GM21515 (cell line): ENCODE data around the gene INO80.

Experiments
- ATAC-seq: cut with Tn5 transposase; IDR thresholded peaks from one replicate; pipeline ENCODE4 v1.9.1; 2021; ENCODE audit not compliant: unreplicated experiment

The INO80 gene

DNA sequence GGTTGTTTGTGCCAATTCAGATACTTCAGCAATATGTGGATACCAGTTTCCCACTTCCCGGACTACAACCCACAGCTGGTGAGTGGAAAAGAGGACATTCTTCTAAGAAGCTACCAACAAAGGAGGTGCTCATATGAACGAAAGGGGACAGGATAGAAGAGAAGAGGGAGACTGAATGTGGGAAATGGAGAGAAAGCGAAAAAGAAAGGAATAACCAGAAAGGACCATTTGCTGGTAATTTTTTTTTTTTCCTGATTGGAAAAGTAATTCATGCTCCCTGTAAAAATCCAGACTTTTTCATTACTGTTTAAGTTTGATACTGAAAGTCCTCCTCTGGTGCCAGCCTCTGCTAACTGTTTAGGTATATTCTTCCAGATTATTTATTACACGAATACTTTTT, 164.3 kb downstream of the INO80 start:
- no peak for ATAC-seq

DNA sequence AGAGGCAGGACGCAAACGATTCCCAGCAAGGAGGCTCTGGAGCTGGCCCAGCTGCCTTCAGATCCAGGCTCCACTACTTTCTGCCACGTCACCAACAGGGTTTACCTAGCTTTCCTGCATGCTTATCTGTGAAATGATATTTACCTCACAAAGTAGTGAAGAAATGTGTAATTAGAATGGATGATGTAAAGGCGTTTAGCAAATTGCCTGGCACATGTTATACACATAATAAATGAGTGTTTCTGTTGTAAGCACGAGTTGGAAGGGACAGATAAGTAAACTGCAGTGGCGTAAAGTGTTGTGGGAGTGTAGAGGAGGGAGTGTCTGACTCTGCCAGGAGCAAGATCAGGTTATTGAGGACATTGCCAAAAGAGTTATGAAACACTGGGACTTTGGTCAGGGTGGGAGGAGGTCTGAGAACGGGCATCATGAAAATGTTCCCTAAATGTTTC, 166.3 kb downstream of the INO80 start:
- ATAC-seq, result no peak

DNA sequence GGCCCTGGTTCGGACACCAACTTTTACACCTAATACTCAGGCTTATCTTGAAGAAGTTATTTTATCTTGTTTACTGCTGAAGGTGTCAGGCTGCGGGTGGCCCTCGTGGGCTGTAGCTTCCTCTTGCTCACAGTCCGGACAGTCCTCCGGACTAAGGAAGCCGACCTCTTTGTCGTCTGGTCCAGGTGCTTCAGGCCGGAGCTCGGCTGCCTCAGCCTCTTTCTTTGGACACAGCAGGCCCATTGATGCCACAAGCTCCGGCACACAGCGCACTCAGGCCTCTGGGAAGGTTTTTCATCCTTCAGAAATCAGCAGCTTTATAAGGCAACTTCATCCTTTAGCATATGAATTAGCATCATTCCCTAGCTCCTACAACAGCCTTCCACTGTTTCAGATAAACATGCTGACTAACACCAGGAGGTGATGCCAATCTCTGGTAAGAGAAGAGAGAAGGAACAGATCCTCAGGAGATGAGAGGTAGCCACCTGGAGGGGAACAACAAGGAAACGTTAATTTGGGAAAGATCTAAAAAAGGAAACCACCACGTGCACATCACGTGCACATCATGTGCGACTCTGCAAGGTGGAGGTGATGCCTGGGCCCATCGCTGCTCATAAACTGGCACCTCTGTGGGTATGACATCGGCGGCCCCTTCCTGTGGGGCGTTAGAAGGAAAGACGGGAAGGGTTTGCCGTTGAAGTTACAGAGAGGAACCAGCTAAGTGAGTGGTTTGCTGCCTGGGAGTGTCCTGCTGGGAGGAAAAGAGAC, 167.2 kb downstream of the INO80 start:
- no peak for ATAC-seq

DNA sequence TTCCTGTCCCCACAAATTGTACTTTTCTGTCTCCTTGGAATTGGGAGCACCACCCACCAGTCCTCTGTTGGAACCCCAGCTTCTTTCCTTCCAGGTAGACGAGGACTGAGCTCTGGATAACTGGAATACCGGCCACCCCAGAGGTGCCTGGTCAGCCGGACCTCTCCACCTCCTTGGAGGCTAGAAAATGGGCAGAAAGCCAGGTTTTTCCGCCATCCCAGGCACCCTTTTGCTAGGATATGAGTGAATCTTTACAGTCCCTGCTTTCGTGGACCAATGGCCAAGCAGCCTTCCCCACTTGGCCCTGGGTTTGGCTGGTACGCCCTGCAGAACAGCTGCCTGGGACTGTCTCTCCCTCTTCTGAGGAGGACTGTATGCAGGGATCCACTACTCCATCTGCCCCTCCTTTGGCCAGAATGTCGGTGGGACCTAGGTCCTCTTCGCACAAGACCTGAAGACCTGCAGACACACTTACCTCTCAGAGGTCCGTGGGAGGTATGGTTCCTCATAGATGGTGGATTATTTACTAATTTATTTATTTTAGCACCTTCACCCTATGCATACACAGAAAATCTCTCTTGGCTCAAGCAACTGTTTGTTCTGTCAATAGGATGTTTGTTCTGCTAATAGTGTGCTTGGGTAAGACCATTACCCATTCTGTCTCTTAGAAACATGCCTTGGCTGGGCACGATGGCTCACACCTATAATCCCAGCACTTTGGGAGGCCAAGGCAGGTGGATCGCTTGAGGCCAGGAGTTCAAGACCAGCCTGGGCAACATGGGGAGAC, 171.4 kb downstream of the INO80 start:
- ATAC-seq, result no peak

DNA sequence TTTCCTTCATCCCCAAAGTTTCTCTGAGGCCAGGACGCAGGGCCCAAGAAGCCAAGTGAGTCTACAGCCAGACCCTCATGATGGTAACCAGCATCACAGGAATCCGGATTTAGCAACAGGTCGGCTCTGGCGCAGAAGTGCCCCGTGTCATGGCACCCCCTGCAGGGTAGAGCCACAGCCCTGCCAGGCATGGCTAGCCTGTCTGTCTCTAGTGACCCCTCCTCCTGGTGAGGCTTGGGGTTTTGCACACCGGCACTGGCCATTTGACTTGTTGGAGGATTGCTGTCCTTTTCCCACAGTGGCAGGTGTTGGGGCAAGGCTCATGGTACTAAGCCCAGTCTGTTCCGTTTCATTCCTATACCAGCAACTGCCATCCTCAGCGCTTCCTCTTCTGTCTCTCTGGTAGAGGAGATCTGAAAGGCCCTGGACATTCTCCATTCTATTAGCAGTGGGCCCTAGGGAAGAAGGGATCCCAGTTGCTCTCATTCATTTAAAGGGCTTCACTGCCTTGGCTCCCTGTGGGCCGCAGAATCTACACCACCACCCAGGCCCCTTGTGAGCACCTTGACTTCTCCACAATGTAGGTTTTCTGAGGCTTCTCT, 172.2 kb downstream of the INO80 start:
- no peak for ATAC-seq

DNA sequence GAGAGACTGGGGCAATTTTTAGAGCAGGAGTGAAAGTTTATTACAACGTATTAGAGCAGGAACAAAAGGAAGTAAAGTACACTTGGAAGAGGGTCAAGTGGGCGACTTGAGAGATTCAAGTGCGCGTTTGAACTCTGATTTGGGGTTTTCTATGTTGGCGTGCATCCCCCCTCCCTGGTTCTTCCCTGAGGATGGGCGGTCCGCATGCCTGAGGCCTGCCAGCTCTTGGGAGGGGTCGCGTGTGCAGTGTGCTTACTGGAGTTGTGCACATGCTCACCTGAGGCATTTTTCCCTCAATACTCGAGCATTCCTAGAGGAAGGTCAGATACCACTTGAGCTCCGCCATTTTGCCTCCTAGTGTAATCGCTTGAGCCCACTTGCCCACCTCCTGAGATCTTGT, 173.2 kb downstream of the INO80 start:
- ATAC-seq, result no peak

DNA sequence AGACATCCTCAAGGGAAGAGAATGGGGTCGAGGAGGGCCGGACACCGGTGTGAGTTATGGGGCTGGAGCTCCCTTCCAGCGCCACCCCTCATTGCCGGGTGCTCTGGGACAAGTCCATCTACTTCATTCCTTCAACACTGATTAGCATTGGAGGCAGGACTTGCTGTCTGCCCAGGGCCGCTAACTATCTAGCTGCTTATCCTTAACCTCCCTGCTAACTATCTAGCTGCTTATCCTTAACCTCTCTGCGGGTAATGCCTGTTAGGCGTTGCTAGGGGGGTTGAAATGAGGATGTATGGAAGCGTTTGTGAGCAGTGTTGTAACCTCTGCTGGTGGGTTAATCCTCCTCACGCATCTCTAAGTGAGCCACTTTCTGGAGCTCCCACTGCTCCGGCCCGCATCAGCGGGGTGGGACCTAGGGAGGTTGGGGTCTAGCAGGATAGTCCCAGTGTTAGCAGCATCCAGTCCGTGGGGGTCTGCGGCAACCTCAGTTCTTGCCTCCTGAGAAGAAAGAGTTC, 173.7 kb downstream of the INO80 start:
- ATAC-seq, result no peak

DNA sequence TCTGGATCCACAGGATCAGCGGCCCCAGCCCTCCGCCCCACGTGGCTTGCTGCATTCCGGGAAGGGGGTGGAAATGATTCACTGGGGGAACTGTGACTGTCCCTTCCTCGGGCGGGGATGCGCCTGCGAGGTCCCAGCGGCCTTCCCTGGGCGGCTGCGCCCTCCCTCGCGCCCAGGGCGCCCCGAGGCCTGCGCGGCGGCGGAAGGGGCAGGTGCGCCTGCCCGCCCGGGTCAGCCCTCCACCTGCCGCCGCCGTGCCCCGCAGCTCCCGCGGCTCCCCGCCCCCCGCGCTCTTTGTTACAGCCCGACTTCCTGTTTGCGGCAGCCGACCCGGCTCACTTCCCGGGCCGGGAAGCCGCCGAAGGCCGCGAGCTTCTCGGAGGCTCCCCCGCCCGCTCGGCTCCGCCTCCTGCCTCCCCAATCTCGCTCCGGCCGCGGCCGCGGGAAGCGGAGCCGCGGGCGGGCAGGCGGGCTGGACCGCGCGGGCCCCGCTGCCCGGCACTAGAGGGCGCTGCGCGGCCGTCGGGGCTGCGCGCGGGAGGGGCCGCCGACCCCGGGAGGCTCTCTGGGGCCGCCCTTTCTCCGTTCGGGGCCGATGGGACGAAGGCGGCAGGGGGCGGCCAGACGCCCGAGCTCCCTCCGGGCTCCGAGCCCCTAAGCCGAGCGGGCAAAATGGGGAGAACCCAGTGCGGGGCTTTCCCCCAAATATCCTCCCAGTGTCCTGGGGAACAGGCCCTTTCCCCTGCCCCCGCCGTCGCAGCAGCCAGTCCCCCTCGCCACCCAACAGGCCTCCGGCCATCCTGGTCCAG, 174.3 kb downstream of the INO80 start:
- ATAC-seq, result peak; percentile 56

DNA sequence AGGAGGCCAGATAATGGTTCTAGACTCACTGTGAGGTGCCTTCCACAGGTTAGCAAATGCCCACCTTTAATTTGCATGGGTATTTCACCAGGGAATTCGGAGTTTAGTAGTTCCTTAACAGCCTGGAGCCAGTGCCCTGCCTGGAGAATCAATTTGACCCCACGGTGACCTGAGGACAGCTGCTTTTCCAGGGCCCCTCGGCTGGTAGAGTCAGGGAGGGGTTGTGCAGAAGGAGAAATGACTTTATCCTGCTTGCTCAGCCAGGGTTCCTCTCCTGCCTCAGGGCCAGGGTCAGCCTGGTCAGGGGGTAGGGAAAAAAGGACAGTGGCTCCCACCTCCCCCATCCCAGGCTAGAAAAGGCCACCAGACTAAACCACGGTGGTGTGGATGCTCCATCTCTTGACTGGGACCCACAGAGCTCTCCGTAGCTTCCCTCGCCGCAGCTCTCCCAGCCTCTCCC, 175.0 kb downstream of the INO80 start:
- ATAC-seq, result no peak

DNA sequence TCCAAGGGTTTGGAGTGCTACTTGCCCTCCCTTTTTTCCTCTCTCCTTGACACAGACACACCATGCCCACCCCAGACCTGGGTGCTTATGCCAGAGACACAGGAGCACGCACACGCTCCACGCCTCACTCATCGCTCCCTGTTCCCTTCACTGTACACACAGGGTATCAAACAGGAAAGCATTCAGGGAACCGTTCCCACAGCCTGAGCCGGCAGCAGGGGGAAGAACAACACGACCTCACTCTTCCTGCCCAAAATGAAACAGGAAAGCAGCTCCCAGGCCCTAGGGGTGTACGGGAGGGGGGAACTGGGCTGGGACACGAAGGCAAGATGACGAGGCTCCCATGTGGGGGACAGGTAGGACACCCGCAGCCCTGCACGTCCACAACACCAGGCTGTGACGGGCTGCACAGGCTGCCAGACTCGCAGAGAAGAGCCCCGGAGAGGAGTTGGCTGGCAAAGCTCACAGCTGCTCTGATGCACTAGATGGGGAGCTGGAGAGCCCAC, 175.7 kb downstream of the INO80 start:
- ATAC-seq, result no peak

DNA sequence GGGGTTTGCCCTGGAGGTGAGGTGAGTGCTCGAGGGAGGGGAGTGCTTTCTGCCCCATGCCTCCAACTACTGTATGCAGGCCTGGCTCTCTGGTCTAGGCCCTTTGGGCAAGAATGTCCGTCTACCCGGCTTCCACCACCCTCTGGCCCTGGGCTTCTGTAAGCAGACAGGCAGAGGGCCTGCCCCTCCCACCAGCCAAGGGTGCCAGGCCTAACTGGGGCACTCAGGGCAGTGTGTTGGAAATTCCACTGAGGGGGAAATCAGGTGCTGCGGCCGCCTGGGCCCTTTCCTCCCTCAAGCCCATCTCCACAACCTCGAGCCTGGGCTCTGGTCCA, 177.6 kb downstream of the INO80 start:
- ATAC-seq, result no peak

DNA sequence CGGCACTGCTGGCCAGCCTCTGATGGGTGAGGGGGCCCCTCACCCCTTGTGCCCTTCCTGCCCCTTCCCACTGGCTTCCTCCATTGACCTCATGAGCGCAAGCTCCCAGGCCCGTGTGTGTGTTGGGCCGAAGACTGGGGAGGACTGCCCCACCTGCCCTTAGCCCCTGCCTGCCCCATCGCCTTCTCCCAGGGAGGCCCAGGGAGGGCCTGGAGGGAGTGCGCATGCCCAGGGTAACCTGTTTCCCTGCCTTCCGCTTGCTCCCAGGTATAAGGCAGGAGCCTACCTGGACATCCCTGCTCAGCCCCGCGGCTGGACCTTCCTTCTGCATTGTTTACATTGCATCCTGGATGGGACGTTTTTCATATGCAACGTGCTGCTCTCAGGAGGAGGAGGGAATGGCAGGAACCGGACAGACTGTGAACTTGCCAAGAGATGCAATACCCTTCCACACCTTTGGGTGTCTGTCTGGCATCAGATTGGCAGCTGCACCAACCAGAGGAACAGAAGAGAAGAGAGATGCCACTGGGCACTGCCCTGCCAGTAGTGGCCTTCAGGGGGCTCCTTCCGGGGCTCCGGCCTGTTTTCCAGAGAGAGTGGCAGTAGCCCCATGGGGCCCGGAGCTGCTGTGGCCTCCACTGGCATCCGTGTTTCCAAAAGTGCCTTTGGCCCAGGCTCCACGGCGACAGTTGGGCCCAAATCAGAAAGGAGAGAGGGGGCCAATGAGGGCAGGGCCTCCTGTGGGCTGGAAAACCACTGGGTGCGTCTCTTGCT, 178.1 kb downstream of the INO80 start:
- ATAC-seq, result no peak

DNA sequence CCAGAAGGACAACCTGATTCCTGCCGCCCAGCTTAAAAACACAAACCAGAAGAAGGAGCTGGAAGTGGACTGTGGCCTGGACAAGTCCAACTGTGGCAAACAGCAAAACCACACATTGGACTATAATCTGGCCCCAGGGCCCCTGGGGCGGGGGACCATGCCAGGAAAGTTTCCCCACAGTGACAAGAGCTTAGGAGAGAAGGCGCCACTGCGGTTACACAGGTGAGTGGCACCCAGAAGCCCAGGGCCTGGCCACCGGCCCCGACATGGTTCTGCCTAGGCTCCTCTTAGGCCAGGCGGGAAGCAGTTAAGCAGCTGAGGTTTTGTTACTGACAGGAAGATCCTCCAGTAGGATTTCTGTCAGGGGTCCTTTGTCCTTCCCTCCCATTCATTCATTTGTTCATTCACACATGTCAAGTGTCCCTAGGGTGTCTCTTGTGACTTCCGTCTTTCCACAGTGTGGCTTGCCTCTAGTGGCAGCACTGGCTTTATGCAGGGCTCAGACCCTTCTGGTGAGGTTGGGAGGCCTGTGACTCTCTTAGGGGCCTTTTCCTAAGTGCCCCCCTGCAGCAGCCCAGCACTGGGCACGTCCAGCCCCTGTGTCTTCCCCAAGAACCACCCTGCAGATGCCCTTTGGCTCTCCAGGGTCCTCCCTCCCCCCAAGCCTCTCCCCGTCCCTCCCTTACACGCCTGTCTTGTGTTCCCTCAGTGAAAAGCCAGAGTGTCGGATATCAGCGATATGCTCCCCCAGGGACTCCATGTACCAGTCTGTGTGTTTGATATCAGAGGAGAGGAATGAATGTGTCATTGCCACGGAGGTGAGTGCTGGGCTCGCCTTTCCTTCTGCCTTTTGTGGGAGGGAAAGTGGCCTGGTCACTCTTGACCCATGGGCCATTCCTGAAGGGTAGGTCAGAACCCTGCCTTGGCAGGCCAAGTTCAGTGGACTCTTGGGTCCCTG, 179.1 kb downstream of the INO80 start:
- no peak for ATAC-seq

DNA sequence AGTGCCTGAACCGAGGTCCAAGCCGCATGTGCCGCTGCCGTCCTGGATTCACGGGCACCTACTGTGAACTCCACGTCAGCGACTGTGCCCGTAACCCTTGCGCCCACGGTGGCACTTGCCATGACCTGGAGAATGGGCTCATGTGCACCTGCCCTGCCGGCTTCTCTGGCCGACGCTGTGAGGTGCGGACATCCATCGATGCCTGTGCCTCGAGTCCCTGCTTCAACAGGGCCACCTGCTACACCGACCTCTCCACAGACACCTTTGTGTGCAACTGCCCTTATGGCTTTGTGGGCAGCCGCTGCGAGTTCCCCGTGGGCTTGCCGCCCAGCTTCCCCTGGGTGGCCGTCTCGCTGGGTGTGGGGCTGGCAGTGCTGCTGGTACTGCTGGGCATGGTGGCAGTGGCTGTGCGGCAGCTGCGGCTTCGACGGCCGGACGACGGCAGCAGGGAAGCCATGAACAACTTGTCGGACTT, 179.8 kb downstream of the INO80 start:
- no peak for ATAC-seq

DNA sequence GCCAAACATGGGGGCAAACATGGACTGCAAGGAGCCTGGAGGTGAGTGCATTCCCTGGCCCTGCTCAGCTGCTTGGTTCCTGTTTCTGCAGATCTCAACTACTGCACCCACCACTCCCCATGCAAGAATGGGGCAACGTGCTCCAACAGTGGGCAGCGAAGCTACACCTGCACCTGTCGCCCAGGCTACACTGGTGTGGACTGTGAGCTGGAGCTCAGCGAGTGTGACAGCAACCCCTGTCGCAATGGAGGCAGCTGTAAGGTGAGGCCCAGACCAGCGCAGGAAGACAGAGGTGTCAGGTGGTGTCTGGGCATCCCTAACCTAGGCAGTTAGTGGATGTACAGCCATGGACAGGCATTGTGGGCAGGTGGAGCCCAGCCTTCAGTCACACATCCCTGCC, 181.6 kb downstream of the INO80 start:
- ATAC-seq, result no peak

DNA sequence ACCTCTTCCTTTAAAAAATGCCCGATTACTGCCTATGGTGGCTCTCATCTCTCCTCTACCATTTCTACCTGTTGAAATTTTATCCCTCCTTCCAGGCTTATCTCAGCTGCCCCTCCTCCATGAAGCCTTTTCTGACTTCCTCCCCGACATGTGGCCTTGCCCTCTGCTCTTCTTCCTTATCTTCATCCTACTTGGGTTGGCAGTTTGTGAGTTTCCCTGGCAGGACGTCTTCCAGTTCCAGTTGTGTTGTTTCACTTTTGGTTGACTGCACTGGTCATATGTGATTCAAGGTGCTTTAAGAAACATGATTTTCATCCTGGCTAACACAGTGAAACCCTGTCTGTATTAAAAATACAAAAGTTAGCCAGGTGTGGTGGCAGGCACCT, 182.6 kb downstream of the INO80 start:
- no peak for ATAC-seq

DNA sequence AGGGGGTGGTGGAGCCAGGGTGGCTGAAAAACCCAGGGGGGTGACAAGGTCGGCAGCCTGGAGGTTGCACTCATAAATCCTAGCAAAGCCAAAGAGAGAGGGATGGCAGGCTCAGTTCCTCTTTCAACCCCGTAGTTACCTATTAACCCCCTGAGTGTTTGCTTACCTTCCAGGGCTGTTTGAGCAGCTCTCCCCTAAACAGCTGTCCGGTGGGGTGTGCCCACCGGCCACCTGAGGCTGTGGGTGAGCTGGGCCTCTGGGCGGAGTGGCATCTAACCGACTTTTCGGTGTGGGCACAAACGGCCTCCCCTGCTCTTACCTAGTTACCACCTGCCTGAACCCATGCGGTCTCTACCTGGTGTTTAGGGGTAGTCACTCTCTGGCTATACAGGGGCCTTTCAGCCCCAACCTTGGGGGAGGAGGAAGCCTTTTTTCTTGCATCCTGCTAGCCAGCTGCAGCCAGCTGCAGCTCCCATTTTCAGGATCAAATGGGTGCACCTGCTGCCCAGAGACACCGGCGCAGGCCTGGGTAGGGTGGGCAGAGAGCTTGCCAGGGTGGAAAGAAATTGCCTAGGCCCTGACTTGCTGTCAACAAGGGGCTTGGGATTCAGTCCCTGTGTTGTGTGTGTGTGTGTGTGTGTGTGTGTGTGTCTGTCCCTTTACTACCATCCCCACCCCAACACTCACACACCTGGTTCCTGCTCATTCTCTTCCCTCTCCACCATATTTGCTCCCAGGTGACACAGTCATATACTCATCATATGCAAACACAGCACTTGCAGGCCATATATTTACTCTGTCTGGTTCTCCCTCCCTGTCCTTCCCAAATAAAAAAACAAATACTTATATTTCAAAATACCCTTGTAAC, 183.2 kb downstream of the INO80 start:
- no peak for ATAC-seq

DNA sequence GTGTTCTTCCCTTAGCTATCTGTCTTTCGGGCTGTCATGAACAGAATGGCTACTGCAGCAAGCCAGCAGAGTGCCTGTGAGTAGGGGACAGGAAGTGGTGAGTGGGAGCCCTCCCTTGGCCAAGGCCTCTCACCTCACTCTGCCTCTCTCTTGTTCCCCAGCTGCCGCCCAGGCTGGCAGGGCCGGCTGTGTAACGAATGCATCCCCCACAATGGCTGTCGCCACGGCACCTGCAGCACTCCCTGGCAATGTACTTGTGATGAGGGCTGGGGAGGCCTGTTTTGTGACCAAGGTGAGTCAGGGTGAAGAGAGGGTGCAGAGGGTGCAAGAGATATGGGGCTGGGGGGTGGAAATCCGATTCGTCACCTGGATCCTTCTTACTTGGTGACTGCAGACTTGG, 183.9 kb downstream of the INO80 start:
- no peak for ATAC-seq
